GM12878 (cell line): ENCODE data around the gene TMEM223. TPM values are rescaled to one million over a fixed set of nuclear protein-coding genes. Genes with fewer than 3 reads are reported as not detected.

ENCODE experiments used
- CBX5 ChIP-seq: sonication (generic); IDR thresholded peaks from 2 replicates; pipeline ENCODE4 v1.6.1; 2016; ENCODE audit warnings: low read depth, moderate library complexity, mild to moderate bottlenecking, inconsistent platforms
- GABPA ChIP-seq: IDR thresholded peaks from 2 replicates; pipeline ENCODE4 v1.6.1; 2014; ENCODE audit warnings: antibody characterized with exemption, low read depth, mild to moderate bottlenecking, inconsistent platforms
- KAT2A ChIP-seq: conservative IDR thresholded peaks from 2 replicates; pipeline ENCODE4 v1.6.1; 2011; ENCODE audit warnings: low read depth, low read length; ENCODE audit not compliant: control insufficient read depth
- MEF2A ChIP-seq: IDR thresholded peaks from 2 replicates; pipeline ENCODE4 v1.6.1; 2011; ENCODE audit warnings: low read depth, mild to moderate bottlenecking, low read length, moderate library complexity; ENCODE audit not compliant: insufficient read depth
- MEF2B ChIP-seq: fragments of 450-650 bp; IDR thresholded peaks from 2 replicates; pipeline ENCODE4 v1.6.1; 2018; ENCODE audit warnings: mild to moderate bottlenecking, moderate library complexity; ENCODE audit not compliant: partially characterized antibody, poor library complexity, severe bottlenecking
- NFYB ChIP-seq: IDR thresholded peaks from 2 replicates; pipeline ENCODE4 v1.6.1; 2011; ENCODE audit warnings: low read depth, mild to moderate bottlenecking, low read length, improper control_type of control experiment, moderate library complexity; ENCODE audit not compliant: insufficient read depth
- PML ChIP-seq: IDR thresholded peaks from 2 replicates; pipeline ENCODE4 v1.6.1; 2012; ENCODE audit warnings: low read length, inconsistent platforms
- PRDM15 ChIP-seq: fragments of 450-650 bp; formaldehyde crosslinking; IDR thresholded peaks from 2 replicates; pipeline ENCODE4 v1.4.0; 2020; ENCODE audit warnings: mild to moderate bottlenecking, moderate library complexity
- RAD21 ChIP-seq: IDR thresholded peaks from 2 replicates; pipeline ENCODE4 v1.6.1; 2011; ENCODE audit warnings: mild to moderate bottlenecking, low read depth, low read length, moderate library complexity; ENCODE audit not compliant: insufficient read depth
- RAD51 ChIP-seq: fragments of 450-650 bp; IDR thresholded peaks from 2 replicates; pipeline ENCODE4 v1.6.1; 2016; ENCODE audit warnings: moderate library complexity, mild to moderate bottlenecking, inconsistent platforms
- RB1 ChIP-seq: fragments of 450-650 bp; formaldehyde crosslinking; IDR thresholded peaks from 2 replicates; pipeline ENCODE4 v1.6.1; 2017; ENCODE audit warnings: mild to moderate bottlenecking, borderline replicate concordance
- TBL1XR1 ChIP-seq: IDR thresholded peaks from 2 replicates; pipeline ENCODE4 v1.6.1; 2012; ENCODE audit warnings: low read depth, low read length, improper control_type of control experiment
- WRNIP1 ChIP-seq: IDR thresholded peaks from 2 replicates; pipeline ENCODE4 v1.6.1; 2011; ENCODE audit warnings: low read depth, low read length, improper control_type of control experiment, borderline replicate concordance
- YBX1 ChIP-seq: fragments of 450-650 bp; IDR thresholded peaks from 2 replicates; pipeline ENCODE4 v1.6.1; 2016; ENCODE audit warnings: antibody characterized with exemption
- ZZZ3 ChIP-seq: IDR thresholded peaks from 2 replicates; pipeline ENCODE4 v1.6.1; 2011; ENCODE audit warnings: low read depth; ENCODE audit not compliant: control insufficient read depth, insufficient read length
- polyA plus RNA-seq, 11 experiments: library from polyadenylated mRNA; depleted of rRNA in 4 of 11; unstranded in 6 of 11; stranded (reverse) in 5 of 11; fragments of >200 nt; fragmentation: Nextera tagmentation in 4 of 11; fragmentation: Illumina TruSeq in 1 of 11; extraction: Ambion mirVana in 4 of 11; extraction: Trizol in 1 of 11; gene quantifications; 1 replicate in 1 of 11; 2 replicates in 10 of 11; pipeline versions ENCODE4 v1.2.1 to v1.2.3, GENCODE V29; 2011 to 2016; ENCODE audit warnings: inconsistent platforms in 2 of 11, missing spikeins in 2 of 11, low read depth in 1 of 11
- total RNA-seq, 4 experiments: library from RNA; depleted of rRNA in 3 of 4; stranded (reverse); fragments of >200 nt in 3 of 4; fragmentation: Illumina TruSeq in 1 of 4; extraction: Trizol in 1 of 4; gene quantifications; 2 replicates each; pipeline versions ENCODE4 v1.2.1 to v1.2.3, GENCODE V29; 2013 to 2021
- TF ChIP-seq, protein P1 (sequence below): fragments of 450-650 bp; IDR thresholded peaks from 2 replicates; pipeline ENCODE4 v1.6.1; 2017; ENCODE audit warnings: antibody characterized with exemption, mild to moderate bottlenecking, moderate library complexity
- TF ChIP-seq, protein P2 (sequence below): fragments of 150-350 bp; IDR thresholded peaks from 2 replicates; pipeline ENCODE4 v1.6.1; 2016; ENCODE audit warnings: low read depth, low read length

The TMEM223 gene
- total and polyA plus RNA-seq, 10 of the 15 experiments (the other 5 are each of a cell fraction or from before 2014, with no cell fraction given) = 5.3 to 33.2 (median 14.0) TPM

GRCh38 chr11:62831520-62832335 is 39.9 kb upstream of the TMEM223 start, which contains the start of gene STX5 (continued):
- peak; percentile 77; the same call in 1 of the 2 replicates for TF ChIP-seq RB1
- no peak for TF ChIP-seq TBL1XR1
- TF ChIP-seq WRNIP1 = no peak
- no peak for TF ChIP-seq MEF2A
- peak; percentile 64; the same call in 1 of the 2 replicates for TF ChIP-seq PML
- TF ChIP-seq NFYB = peak; percentile 95
- TF ChIP-seq, protein P1, sequence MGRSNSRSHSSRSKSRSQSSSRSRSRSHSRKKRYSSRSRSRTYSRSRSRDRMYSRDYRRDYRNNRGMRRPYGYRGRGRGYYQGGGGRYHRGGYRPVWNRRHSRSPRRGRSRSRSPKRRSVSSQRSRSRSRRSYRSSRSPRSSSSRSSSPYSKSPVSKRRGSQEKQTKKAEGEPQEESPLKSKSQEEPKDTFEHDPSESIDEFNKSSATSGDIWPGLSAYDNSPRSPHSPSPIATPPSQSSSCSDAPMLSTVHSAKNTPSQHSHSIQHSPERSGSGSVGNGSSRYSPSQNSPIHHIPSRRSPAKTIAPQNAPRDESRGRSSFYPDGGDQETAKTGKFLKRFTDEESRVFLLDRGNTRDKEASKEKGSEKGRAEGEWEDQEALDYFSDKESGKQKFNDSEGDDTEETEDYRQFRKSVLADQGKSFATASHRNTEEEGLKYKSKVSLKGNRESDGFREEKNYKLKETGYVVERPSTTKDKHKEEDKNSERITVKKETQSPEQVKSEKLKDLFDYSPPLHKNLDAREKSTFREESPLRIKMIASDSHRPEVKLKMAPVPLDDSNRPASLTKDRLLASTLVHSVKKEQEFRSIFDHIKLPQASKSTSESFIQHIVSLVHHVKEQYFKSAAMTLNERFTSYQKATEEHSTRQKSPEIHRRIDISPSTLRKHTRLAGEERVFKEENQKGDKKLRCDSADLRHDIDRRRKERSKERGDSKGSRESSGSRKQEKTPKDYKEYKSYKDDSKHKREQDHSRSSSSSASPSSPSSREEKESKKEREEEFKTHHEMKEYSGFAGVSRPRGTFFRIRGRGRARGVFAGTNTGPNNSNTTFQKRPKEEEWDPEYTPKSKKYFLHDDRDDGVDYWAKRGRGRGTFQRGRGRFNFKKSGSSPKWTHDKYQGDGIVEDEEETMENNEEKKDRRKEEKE = no peak
- TF ChIP-seq, protein P2, sequence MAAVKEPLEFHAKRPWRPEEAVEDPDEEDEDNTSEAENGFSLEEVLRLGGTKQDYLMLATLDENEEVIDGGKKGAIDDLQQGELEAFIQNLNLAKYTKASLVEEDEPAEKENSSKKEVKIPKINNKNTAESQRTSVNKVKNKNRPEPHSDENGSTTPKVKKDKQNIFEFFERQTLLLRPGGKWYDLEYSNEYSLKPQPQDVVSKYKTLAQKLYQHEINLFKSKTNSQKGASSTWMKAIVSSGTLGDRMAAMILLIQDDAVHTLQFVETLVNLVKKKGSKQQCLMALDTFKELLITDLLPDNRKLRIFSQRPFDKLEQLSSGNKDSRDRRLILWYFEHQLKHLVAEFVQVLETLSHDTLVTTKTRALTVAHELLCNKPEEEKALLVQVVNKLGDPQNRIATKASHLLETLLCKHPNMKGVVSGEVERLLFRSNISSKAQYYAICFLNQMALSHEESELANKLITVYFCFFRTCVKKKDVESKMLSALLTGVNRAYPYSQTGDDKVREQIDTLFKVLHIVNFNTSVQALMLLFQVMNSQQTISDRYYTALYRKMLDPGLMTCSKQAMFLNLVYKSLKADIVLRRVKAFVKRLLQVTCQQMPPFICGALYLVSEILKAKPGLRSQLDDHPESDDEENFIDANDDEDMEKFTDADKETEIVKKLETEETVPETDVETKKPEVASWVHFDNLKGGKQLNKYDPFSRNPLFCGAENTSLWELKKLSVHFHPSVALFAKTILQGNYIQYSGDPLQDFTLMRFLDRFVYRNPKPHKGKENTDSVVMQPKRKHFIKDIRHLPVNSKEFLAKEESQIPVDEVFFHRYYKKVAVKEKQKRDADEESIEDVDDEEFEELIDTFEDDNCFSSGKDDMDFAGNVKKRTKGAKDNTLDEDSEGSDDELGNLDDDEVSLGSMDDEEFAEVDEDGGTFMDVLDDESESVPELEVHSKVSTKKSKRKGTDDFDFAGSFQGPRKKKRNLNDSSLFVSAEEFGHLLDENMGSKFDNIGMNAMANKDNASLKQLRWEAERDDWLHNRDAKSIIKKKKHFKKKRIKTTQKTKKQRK = peak; percentile 94
- TF ChIP-seq MEF2B = peak; percentile 5
- peak; percentile 59 for TF ChIP-seq RAD51
- TF ChIP-seq GABPA = peak; percentile 95
- TF ChIP-seq PRDM15 = no peak
- no peak for TF ChIP-seq RAD21
- no peak for TF ChIP-seq KAT2A
- TF ChIP-seq CBX5 = no peak
- TF ChIP-seq ZZZ3 = no peak
- no peak for TF ChIP-seq YBX1
